Astrocyte of the hippocampus (primary cell): Measurements from ENCODE around the gene CCBE1.

Source experiments
- DNase-seq: peaks from one replicate; pipeline ENCODE4 v3.0.0; 2011; ENCODE audit warnings: low read depth, low spot score

Gene CCBE1

DNA sequence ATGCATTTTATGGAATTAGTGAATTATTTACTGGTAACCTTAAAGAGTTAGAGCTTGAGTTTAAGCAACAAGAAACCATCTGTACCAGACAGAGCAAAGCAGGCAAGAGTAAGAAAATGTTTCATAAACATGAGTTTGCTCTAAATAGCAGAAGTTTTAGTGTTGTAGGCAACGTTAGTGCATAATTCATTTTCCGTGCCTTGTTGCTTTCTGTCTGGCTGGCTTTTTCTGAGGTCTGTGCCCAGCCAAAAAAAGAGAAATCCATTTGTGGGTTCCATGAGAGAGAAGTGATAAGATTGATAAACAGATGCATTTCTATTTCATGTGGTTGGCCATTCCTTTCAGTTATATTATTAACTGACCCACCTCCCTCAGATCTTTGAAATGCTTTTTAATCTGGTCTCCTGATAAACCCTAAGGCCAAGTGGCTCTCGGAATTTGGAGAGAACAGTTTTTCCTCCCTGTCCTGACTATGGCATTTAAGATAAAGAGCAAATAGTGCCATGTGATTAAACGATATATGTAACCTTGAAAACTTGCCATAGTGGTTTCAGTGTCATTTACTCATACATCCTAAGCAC lies 198.6 kb downstream of the CCBE1 start:
- DNase-seq = no peak

DNA sequence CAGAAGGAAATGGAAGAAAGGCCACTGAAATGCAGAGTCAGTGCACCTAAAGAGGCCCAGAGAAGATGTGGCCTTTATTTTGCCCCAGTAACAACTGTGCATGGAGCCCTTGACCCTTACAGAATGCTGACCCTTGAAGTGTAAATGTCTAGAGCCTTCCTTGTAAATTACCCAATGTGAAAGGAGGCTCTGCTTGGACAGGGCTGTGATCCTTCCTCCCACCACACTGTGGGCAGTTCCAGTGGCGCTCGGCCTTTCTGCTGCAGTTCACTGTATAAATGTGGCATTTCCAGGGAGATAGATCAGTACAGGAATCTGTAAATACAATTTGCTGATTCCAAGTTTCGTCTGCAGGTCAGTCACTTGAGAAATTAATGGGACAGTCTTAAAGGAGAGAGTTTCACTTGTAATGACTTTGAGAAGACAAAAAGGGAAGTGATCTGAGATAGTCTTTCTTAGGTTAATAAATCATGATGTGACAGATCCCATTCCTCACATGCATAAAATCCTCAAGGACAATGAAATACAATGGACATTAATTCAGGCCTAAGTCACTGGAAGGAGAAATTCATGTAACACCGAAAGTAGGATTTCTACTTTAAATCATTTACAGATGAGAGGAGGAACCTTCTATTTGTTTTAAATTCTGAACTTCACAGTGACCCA lies 204.3 kb downstream of the CCBE1 start:
- DNase-seq = no peak

DNA sequence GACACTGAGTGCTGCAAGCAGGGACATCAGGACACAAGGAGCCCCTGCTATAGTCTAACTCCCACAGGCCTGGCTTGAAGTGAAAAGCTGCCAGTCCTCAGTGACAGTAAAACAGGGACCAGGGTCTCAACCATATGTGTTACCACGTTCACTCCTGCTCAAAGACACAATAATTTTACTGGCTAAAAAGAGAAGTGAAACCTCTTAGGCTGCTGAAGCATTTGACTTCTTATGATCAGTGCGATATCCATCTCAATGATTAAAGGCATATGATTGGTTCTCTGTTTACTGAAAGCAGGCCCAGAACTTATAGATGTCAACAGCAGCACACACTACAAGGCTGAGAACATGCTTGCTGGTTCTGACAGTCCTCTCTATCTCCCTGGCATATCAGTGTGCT lies 208.3 kb downstream of the CCBE1 start:
- DNase-seq = no peak

DNA sequence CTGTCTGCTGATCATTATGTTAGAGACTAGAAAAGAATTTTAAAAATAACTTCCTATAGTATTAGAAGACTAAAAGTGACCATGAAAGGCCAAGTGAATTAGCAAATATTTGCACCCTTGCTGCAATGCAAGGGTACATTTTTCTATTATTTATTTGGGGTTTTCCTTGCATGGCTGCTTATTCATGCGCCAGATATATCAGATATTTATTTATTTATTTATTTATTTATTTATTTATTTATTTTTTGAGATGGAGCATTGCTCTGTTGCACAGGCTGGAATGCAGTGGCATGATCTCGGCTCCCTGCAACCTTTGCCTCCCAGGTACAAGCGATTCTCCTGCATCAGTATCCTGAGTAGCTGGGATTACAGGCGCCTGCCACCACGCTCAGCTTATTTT lies 211.8 kb downstream of the CCBE1 start:
- no peak for DNase-seq

DNA sequence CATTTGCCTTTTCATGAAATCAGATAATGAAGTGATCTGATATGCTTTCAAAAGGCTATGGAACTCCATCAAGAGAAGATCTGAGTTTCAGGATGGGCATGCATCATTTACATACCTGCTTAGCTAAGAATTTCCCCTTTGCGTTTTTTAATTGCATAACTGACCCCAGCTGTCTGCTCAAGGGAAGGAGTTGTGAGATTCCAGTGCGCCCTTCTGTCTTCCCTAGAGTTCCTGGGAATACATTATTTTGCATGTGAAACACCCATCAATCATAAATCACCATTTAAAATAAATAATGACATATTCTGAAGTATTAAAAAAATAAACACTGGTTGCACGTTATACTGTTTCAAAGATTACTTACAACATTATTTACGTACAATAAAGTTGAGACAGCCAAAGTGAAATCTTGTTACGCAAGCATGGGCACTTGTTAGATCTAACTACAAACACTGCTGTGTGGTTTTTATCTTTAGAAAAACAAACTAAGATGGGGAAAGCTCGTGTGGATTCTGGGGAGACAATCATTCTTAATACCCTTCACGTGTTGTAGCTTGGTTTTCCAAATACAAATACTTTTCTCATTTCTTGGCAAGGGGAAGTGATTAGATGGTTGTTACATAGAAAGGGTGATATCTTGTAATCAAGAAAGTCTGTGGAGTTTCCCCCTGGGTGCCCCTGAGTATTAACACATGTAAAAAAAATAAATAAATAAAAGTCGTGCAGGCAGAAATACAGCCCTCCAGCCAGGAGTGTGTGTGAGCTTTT lies 212.5 kb downstream of the CCBE1 start:
- peak; percentile 8 for DNase-seq

DNA sequence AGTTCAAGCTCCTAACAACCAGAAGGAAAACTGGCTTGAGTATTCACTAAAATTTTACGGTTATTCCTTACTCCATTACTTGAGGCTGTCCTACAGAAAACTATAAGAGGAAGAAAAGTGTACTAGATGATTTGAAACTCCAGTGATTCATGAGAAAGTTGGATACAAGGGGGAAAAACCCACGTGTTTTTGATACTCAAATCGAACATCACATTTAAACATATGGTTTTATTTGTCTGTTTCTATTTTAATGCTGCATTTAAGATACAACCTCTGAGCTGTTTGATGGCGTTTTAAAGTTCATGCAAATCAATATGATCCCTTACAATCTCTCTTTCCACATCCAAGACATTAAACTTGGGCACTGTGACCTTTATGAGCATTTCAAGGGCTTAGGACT lies 213.1 kb downstream of the CCBE1 start:
- DNase-seq = no peak

DNA sequence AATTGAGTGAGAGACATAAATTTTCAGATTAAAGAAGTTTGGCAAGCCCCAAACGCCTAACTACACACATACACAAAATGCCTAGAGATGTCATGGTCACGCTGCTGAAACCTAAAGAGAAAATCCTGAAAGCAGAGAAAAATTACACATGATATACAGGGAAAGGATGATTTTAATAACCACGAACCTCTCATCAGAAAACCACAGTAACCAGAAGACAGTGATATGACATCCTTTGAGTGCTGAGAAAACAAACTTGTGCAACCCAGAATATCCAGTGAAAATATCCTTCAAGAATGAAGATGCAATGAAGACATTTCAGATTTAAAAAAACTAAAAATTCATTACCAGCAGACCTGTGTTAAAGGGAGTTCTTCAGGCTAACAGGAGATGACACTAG lies 215.8 kb downstream of the CCBE1 start:
- DNase-seq = no peak

DNA sequence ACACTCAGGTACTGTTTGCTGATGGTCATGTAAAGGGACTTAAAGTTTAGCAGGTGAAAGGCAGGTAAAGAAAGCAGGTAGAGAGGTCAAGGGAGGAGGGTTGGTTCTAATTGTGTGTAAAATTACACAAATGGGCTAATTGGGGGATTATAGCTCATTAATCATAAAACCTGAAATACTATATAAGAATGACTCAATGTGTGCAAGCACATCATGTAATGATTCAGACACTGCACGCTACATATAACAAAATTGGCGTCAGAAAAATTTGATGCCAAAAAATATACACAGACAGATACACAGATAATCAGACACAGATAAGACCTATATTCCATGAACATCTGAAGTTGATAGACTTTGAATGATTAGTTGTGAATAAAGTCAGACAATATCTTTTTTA lies 217.4 kb downstream of the CCBE1 start:
- no peak for DNase-seq

DNA sequence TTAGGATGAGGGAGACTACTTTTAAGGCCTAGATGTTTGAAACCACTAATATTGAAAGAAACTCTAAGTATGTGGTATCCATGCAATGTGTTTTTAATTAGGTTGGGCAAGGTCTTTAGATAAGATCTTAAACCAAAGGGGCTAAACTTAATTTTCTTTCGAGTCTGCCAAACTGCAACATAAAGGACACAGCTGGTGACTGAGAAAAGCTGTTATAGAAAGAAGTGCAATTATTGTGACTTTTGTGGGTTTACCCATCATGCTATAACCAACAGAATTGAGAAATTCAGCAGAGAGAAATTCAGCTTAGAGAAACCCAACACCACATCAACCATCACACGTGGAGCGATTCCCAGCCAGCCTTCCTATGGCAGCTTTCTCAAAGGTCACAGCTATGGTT lies 218.6 kb downstream of the CCBE1 start:
- DNase-seq = no peak

DNA sequence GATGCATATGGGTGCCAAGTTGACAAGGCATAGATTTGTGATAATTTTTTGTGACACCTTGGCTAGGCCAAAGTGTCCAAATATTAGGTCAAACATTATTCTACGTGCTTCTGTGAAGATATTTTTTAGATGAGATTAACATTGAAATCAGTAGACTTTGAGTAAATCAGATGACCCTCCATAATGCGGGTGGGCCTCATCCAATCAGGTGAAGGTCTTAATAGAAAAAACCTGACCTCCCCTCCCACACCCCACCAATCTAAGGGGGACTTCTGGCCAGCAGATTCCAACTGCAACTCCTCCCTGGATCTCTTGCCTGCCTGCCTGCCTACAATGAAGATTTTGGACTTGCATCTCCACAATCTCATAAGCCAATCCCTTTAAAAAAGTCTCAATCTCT lies 219.4 kb downstream of the CCBE1 start:
- DNase-seq = no peak

DNA sequence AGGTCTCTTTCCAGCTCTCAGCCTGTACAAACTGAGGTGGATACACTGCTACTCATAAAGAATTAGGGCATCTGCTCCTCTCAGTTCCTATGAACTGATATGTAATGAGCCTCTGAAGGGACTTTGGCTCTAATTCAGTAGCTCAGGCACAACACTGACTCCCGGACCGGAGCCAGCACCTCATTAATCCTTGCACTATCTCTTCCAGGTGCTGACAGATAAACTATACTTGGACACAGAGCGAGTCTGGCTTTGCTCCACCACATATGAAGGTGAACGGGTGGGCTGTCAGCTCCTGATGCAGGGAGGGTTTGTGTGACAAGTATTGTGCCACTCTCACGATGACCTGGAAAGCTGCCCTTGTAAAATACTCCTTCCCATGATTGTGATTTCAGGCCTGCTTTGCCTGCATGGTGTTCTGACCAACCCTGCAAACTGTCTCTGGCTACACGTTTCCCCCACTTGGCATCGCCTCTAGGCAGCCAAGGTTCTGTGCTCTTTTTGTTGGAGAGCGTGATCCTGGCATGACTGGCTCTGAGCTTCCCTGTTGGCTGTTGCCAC lies 226.6 kb downstream of the CCBE1 start:
- DNase-seq = no peak

DNA sequence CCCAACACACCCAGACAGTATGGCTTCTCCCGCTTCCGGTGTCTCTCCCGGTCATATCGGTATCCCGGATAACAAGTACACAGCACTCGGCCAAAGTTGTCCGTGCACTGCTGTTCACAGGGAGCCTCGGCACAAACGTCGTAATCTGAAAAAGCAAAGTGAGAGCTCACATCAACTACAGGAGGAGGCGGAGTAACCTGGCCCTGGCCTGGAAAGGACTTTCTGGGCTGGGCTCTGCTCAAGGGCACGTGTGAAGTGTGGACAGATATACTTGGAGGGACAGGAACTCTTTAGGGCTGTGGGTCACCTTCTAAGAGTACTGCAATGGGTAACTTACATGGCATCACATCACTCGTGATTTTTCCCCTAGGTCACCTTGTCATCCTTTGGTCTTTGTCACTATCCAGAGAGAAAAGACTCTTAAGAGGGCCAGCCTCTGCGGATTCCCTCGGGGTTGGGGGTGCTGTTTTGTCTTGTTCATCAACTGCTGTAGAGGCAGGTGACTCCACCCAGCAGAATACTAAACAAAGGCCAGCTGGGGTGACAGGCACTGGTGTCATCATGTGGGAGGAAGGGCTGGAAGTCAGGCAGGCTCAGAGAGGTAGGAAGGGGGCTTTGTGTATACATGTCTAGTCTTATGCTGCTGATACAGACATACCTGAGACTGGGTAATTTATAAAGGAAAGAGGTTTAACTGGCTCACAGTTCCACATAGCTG lies 227.6 kb downstream of the CCBE1 start:
- DNase-seq = no peak

DNA sequence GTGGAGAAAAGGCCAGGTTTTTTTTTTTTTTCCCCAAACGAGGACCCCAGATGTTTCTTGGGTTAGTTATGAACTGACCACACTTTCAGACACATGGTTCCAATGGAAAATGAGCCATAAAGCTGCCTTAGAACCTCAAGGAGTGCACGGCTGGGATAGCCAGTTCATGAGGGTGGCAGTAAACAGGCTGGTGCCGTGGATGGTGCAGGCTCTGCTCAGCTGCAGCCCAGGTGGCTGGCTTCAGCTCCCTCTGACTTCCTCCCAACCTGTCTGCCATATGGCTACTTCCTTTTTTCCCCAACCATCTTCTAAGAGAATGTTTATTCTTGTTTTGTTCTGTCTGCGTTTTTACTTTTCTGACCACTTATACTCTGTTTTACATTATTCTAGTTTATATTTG lies 228.4 kb downstream of the CCBE1 start:
- DNase-seq = no peak

DNA sequence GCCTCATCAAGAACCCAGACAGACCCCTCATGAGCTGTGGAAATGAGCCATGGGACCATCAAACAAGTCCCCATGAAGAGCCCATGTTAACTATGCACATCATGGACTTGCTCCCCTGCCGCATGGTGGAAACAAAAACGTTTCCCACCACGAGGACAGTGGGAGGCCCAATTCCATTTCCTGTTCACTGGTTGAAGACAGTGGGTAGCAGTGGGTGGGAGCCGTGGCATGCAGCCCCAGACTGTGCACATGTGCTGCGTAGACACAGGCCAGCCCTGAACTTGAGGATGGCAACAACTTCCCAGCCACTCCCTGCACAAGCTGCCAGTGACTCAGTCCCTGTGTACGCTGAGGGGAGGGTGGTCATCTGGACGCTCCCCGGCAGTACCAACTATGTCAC lies 229.7 kb downstream of the CCBE1 start:
- no peak for DNase-seq

DNA sequence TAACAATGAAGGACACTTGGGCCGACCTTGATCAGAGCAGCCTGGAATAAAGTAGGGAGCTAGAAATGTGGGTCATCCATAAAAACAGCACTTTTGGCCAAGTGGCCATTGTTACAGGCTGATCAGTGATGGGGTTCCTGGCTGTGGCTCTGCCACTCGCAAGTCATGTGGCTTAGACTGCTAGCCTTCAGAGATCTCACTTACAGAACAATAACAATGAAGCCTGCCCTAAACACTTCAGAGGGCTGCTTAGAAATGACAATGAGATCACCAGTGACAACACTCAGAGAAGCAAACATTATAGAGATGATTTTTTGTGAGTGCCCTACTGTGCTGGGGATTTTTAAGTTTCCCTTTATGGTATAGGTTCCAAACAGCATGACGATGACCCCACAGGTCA lies 230.2 kb downstream of the CCBE1 start:
- no peak for DNase-seq

DNA sequence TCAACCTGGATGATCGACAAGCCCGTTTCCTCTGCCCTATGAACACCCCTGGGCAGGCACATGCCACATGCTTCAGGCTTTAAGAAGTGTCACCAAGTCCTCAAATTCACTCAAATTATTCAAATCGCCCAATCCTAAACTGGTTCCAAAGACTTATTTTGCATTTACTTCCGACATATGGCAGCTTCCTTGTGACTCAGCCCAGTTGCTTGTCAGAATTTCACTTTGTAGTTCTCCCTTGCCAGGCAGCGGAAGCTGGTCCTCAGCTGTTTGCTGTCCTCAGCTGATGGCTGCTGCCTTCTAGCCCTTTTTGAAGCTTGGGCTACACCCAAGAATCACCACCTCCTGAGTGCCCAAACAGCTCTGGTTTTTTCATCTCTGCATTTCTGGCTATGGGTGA lies 232.7 kb downstream of the CCBE1 start:
- no peak for DNase-seq

DNA sequence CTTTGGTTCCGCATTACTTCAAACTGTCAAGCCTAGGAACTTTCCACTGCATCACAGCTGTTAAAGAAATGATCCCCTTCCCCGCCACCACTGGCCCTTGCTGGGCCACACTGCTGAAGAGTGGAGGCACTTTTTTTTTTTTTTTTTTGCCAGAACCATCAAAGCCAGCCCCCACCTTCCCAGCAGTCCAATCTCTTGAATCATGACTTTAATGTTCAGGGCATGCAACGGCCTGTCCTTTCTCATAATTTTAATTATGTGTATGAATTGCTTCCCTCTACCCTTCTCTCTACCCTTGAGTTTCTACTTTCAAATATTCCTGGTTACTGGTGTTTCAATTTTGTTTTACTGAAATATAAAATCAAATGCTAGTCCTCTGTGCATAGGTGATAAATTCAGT lies 236.1 kb downstream of the CCBE1 start:
- DNase-seq = no peak

DNA sequence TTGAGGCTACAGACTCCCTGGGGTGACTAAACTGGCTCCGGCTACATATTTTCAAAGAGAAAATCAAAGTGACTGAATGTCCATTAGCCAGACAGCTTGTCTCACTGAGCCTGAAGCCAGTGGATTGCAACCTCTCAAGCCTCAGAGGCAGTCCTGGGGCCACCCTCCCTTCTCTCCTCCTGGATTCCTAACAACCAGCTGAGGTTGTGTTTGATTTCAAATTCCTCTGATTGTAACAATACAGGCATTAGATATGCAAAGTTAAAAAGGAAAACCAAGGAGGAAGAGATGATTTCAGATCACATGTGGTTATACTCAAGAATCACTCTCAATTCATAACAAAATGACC lies 237.2 kb downstream of the CCBE1 start:
- DNase-seq = peak; percentile 14

DNA sequence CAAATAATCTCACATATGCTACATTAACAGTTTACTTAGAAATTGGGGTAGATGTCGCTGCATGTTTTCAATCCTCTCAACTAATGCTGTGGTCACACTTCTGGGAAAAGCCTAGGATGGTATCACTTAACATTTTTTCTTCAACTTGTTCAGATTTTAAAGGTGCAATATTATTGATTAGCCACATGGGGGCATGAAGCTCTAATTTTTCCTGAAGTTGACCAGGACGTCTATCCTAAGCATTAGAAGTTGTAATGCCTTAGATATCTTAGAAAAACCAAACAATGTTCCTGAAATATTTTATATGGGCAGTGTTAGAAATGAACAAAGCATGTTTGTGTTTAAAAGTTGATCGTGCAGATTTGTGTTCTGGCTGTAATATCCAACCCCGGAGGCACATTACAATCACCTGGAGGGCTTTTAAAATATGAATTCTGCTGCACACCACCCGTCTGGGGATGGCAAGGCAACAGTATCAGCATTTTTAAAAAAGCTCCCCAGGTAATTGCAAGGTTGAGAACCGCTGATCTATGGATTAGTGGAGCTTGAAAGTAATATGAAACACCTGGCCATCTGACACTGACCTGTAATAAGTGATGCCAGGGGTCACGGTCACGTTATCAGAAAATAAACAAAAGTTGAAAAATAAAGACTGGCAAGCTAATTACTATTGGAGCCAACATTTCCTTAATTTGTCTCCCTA lies 237.7 kb downstream of the CCBE1 start:
- DNase-seq = peak; percentile 53

DNA sequence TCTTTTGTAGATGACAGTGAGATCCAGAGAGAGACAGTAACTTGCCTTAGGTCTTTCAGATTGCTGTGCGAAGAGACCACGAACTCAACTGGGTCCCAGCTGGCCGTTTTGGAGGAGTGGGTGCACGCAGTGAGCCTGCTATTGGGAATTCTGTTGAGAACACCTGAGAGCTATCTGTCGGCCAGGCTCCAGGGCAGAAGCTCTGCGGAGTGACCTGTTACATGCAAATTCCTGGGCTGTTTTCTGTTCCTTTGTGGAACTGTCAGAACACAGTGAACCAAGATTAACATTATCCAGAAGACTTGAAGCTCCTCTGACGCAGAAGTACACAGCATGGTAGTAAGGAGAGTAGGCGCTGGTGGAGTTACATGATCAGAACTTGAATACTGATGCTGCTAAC lies 238.6 kb downstream of the CCBE1 start:
- DNase-seq = no peak

DNA sequence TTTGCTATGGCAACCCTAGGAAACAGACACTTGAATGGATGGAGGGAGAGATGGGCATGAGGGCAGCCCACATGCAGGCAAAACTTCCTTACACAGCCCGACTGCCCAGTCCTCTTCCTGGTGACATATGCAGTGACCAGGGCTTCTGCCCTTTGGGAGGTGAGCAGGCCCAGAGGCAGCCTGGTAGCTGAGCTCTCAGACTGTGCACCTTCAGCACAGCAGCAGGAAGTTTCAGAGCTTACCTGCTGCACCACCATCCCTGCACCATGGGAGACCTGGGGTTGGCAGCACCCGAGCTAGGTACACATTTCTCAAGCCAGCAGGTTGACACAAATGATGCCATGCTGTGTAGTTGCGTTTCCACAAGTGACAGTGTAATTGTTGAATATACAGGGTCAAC lies 240.6 kb downstream of the CCBE1 start:
- DNase-seq = no peak
